H1 (cell line): ENCODE results near the gene SEC16A. TPM values are rescaled to one million over a fixed set of nuclear protein-coding genes. Genes with fewer than 3 reads are reported as not detected.

Source experiments
- CTCF ChIA-PET: fragments of 300-600 bp; sonication (Branson Sonifier 250); formaldehyde crosslinking; loops from one replicate; lab custom pipeline; 2021; ENCODE audit not compliant: partially characterized antibody; lab: Charles Lee
- POLR2A ChIA-PET: fragments of 300-600 bp; sonication (Branson Sonifier 250); formaldehyde crosslinking; loops from one replicate; lab custom pipeline; 2021; ENCODE audit warnings: inconsistent platforms; ENCODE audit not compliant: partially characterized antibody; lab: Charles Lee
- DNase-seq, 2 experiments: peaks; one replicate each; pipeline versions ENCODE4 v3.0.0 to v3.0.0-alpha.2; 2010 to 2022; ENCODE audit warnings: low spot score in 2 of 2, low read depth in 1 of 2, mixed read lengths in 1 of 2
- FAIRE-seq: peaks from 2 replicates; lab custom pipeline; 2011; peaks lifted over from hg19 to GRCh38; lab: Jason Lieb, UNC
- H2AFZ ChIP-seq: 2 replicates; pipeline ENCODE4 v1.8.1; 2012; ENCODE audit warnings: low read length, inconsistent platforms
- H2AK5ac ChIP-seq: 2 replicates; pipeline ENCODE4 v1.6.1; 2013; ENCODE audit warnings: low read depth, low read length
- H2BK120ac ChIP-seq: replicated peaks from 2 replicates; pipeline ENCODE3; 2013; ENCODE audit warnings: low read depth, low read length, inconsistent platforms
- H2BK12ac ChIP-seq: 2 replicates; pipeline ENCODE4 v1.6.1; 2013; ENCODE audit warnings: low read depth, low read length
- H2BK15ac ChIP-seq: 2 replicates; pipeline ENCODE4 v1.6.1; 2013; ENCODE audit warnings: low read length
- H2BK20ac ChIP-seq: 2 replicates; pipeline ENCODE4 v1.6.1; 2013; ENCODE audit warnings: low read length
- H2BK5ac ChIP-seq: 2 replicates; pipeline ENCODE4 v1.6.1; 2013; ENCODE audit warnings: low read depth, low read length
- H3K14ac ChIP-seq: 2 replicates; pipeline ENCODE4 v1.6.1; 2013; ENCODE audit warnings: inconsistent platforms; ENCODE audit not compliant: insufficient read length
- H3K18ac ChIP-seq: 2 replicates; pipeline ENCODE4 v1.6.1; 2013; ENCODE audit warnings: low read length; ENCODE audit errors: extremely low read depth
- H3K23ac ChIP-seq: 2 replicates; pipeline ENCODE4 v1.6.1; 2013; ENCODE audit warnings: inconsistent platforms; ENCODE audit not compliant: insufficient read length
- H3K23me2 ChIP-seq: 2 replicates; pipeline ENCODE4 v1.6.1; 2013; ENCODE audit warnings: low read depth, low read length
- H3K27ac ChIP-seq: 2 replicates; pipeline ENCODE4 v1.6.1; 2011; ENCODE audit warnings: low read depth, low read length, inconsistent platforms
- H3K27me3 ChIP-seq, 4 experiments: replicated peaks in 1 of 4; 1 replicate in 1 of 4; 2 replicates in 3 of 4; pipeline versions ENCODE4 v1.6.1 to v1.8.1; 2011 to 2013; ENCODE audit warnings: low read length in 3 of 4, mild to moderate bottlenecking in 3 of 4, inconsistent platforms in 2 of 4, mixed read lengths in 2 of 4, moderate library complexity in 1 of 4; ENCODE audit not compliant: control insufficient read depth in 3 of 4, insufficient read depth in 3 of 4; ENCODE audit errors: extremely low read depth in 1 of 4
- H3K36me3 ChIP-seq, 4 experiments: 2 replicates each; pipeline versions ENCODE4 v1.6.1 to v1.8.1; 2011 to 2013; ENCODE audit warnings: mild to moderate bottlenecking in 4 of 4, low read length in 3 of 4, moderate library complexity in 2 of 4, control low read depth in 1 of 4, inconsistent platforms in 1 of 4; ENCODE audit not compliant: insufficient read depth in 4 of 4, control insufficient read depth in 2 of 4
- H3K4ac ChIP-seq: replicated peaks from 2 replicates; pipeline ENCODE3; 2013; ENCODE audit warnings: low read length, low read depth, mixed read lengths, inconsistent platforms; ENCODE audit not compliant: insufficient read length
- H3K4me1 ChIP-seq, 4 experiments: replicated peaks in 1 of 4; 1 replicate in 1 of 4; 2 replicates in 3 of 4; pipeline versions ENCODE4 v1.6.1 to v1.8.1; 2011 to 2013; ENCODE audit warnings: low read length in 3 of 4, inconsistent platforms in 2 of 4, mixed read lengths in 1 of 4; ENCODE audit not compliant: insufficient read depth in 4 of 4, control insufficient read depth in 3 of 4
- H3K4me2 ChIP-seq, 2 experiments: 2 replicates each; pipeline versions ENCODE4 v1.6.1 to v1.8.1; 2011 to 2013; ENCODE audit warnings: low read depth in 2 of 2, low read length in 2 of 2, control low read depth in 1 of 2, inconsistent platforms in 1 of 2, mild to moderate bottlenecking in 1 of 2; ENCODE audit not compliant: insufficient read depth in 1 of 2
- H3K4me3 ChIP-seq, 4 experiments: fragments of 200-600, 300-600 bp in 1 of 4; sonication (generic), shearing (Covaris generic), sonication (Bioruptor Twin) in 1 of 4; 2 replicates each; pipeline versions ENCODE4 v1.5.1 to v1.8.1; 2011 to 2016; ENCODE audit warnings: low read length in 4 of 4, low read depth in 3 of 4, control low read depth in 2 of 4, inconsistent platforms in 2 of 4, mild to moderate bottlenecking in 2 of 4, mixed read lengths in 1 of 4, moderate library complexity in 1 of 4; ENCODE audit not compliant: insufficient read depth in 2 of 4; ENCODE audit errors: extremely low read depth in 1 of 4
- H3K56ac ChIP-seq: replicated peaks from 2 replicates; pipeline ENCODE3; 2013; ENCODE audit warnings: low read depth, mild to moderate bottlenecking, mixed read lengths, low read length, inconsistent platforms; ENCODE audit not compliant: insufficient read length
- H3K79me1 ChIP-seq: 2 replicates; pipeline ENCODE4 v1.6.1; 2013; ENCODE audit warnings: low read depth, low read length, control low read depth
- H3K79me2 ChIP-seq, 2 experiments: 2 replicates each; pipeline versions ENCODE4 v1.6.1 to v1.8.1; 2012 to 2013; ENCODE audit warnings: low read length in 2 of 2, mild to moderate bottlenecking in 2 of 2, inconsistent platforms in 1 of 2; ENCODE audit not compliant: insufficient read depth in 2 of 2, control insufficient read depth in 1 of 2
- H3K9ac ChIP-seq, 4 experiments: replicated peaks in 1 of 4; 1 replicate in 1 of 4; 2 replicates in 3 of 4; pipeline versions ENCODE4 v1.6.1 to v1.8.1; 2011 to 2013; ENCODE audit warnings: low read depth in 3 of 4, low read length in 3 of 4, control low read depth in 2 of 4, mild to moderate bottlenecking in 2 of 4, moderate library complexity in 2 of 4, inconsistent platforms in 1 of 4; ENCODE audit errors: extremely low read depth in 1 of 4
- H3K9me3 ChIP-seq, 2 experiments: 2 replicates each; pipeline versions ENCODE4 v1.6.1 to v1.8.1; 2012 to 2013; ENCODE audit warnings: mild to moderate bottlenecking in 2 of 2, moderate library complexity in 2 of 2, control low read depth in 1 of 2, inconsistent platforms in 1 of 2, low read depth in 1 of 2, low read length in 1 of 2, mixed read lengths in 1 of 2; ENCODE audit not compliant: insufficient read depth in 2 of 2
- H4K20me1 ChIP-seq, 2 experiments: replicated peaks in 1 of 2; 2 replicates each; pipeline versions ENCODE3 to v1.8.1; 2011 to 2013; ENCODE audit warnings: inconsistent platforms in 2 of 2, low read length in 2 of 2, mild to moderate bottlenecking in 1 of 2; ENCODE audit not compliant: insufficient read depth in 2 of 2, control insufficient read depth in 1 of 2
- H4K5ac ChIP-seq: 2 replicates; pipeline ENCODE4 v1.6.1; 2013; ENCODE audit warnings: low read length, low read depth, mixed read lengths, inconsistent platforms; ENCODE audit not compliant: insufficient read length
- H4K8ac ChIP-seq: 2 replicates; pipeline ENCODE4 v1.8.0; 2013; ENCODE audit warnings: mild to moderate bottlenecking, moderate library complexity, low read length, inconsistent platforms; ENCODE audit not compliant: insufficient read depth; ENCODE audit errors: extremely low read depth
- H4K91ac ChIP-seq: replicated peaks from 2 replicates; pipeline ENCODE3; 2013; ENCODE audit warnings: low read length, mixed read lengths, inconsistent platforms; ENCODE audit not compliant: insufficient read length
- NRF1 ChIP-seq: IDR thresholded peaks from 2 replicates; pipeline ENCODE4 v1.6.1; 2011; ENCODE audit warnings: mild to moderate bottlenecking, low read depth, low read length, improper control_type of control experiment
- WGBS, 2 experiments: shearing (Covaris generic) in 1 of 2; methylation state at CpG; one replicate each; pipeline versions ENCODE4 v1.1.6 to v1.1.7; 2013 to 2015; ENCODE audit warnings: low lambda C conversion rate in 2 of 2, mixed read lengths in 2 of 2, inconsistent platforms in 1 of 2, low coverage in 1 of 2, missing lambda C conversion rate in 1 of 2; ENCODE audit not compliant: insufficient replicate concordance in 2 of 2, insufficient coverage in 1 of 2, insufficient read length in 1 of 2; ENCODE audit errors: extremely low coverage in 1 of 2, missing lambda C conversion rate in 1 of 2; 5-methylcytosine and 5-hydroxymethylcytosine counted together
- polyA plus RNA-seq, 7 experiments: library from polyadenylated mRNA; depleted of rRNA in 3 of 7; stranded (reverse) in 5 of 7; unstranded in 2 of 7; fragments of >200 nt in 5 of 7; fragments of 200-250 nt in 2 of 7; gene quantifications; 1 replicate in 5 of 7; 2 replicates in 1 of 7; 4 replicates in 1 of 7; pipeline versions ENCODE4 v1.2.1 to v1.2.3, GENCODE V29; 2011 to 2013; ENCODE audit warnings: missing spikeins in 2 of 7, mixed read lengths in 2 of 7
- total RNA-seq: library from RNA; stranded (reverse); fragmentation: NEBNext Ultra II Directional; extraction: Animal tissue kit (Norgen Biotek cat#: 25700); gene quantifications from 2 replicates; pipeline ENCODE4 v1.2.1, GENCODE V29; 2021

SEC16A gene
- total and polyA plus RNA-seq, 2 of the 8 experiments (the other 6 are each of a cell fraction or from before 2014, with no cell fraction given), result 21.6 to 49.0 TPM

GRCh38 chr9:136519263-136520052 is 36.6 kb upstream of the SEC16A start:
- Histone ChIP-seq H3K23me2 (no peaks in the 10 kb centered on the region), H3K4me2 (no peak overlapping the region), H3K14ac (no peak overlapping the region), H4K5ac (no peak overlapping the region), H3K79me1 (peaks cover 9% of the 10 kb centered on the region), H2AK5ac (no peak overlapping the region), H2BK12ac (no peak overlapping the region), H3K36me3 (peaks cover 7 to 61% (median 11%) of the 10 kb centered on the region in 4 experiments; a peak in 6 of 8 replicates), H3K4me1 (no peaks in the 10 kb centered on the region), H3K4me3 (no peak overlapping the region), H4K8ac (no peak overlapping the region), H2BK20ac (no peak overlapping the region), H2AFZ (no peak overlapping the region), H2BK5ac (no peak overlapping the region), H3K27me3 (no peaks in the 10 kb centered on the region), H3K27ac (no peak overlapping the region; the same call in 1 of the 2 replicates), H3K18ac (no peak overlapping the region), H2BK120ac (no peak overlapping the region), H4K20me1 (peaks cover 0 to 22% of the 10 kb centered on the region in 2 experiments), H3K79me2 (peaks cover 0 to 5% of the 10 kb centered on the region in 2 experiments; a peak in 2 of 4 replicates), H3K9me3 (no peaks in the 10 kb centered on the region), H2BK15ac (no peak overlapping the region), H3K9ac (no peak overlapping the region), H3K56ac (no peak overlapping the region), H4K91ac (no peak overlapping the region), H3K23ac (no peak overlapping the region), H3K4ac (no peak overlapping the region)
- no peak for TF ChIP-seq NRF1
- no peak for FAIRE-seq
- ChIA-PET POLR2A (interaction anchor here (0.9 to 1.2 kb wide), 4 partner anchors 14 to 81 kb away, joined by 3 to 4 read pairs (median 3); no protein-coding TSS in a partner anchor), CTCF (interaction anchor here (0.8 to 3.1 kb wide), 7 partner anchors 11 to 137 kb away, joined by 3 to 25 read pairs (median 4); no protein-coding TSS in a partner anchor)
- DNase-seq, result no peak
- WGBS, 2 experiments, result 96% methylated on average over 31 of the region's 32 CpGs; no CpG with 5 or more reads in 1 of the 2 experiments
